Measurements from ENCODE around the gene ATRN. TPM values are rescaled to one million over a fixed set of nuclear protein-coding genes. Genes with fewer than 3 reads are reported as not detected.

ATRN gene
- total and polyA plus RNA-seq, 2 of the 8 experiments (the other 6 are each of a cell fraction or from before 2014, with no cell fraction given): 12.0 to 17.4 TPM

DNA sequence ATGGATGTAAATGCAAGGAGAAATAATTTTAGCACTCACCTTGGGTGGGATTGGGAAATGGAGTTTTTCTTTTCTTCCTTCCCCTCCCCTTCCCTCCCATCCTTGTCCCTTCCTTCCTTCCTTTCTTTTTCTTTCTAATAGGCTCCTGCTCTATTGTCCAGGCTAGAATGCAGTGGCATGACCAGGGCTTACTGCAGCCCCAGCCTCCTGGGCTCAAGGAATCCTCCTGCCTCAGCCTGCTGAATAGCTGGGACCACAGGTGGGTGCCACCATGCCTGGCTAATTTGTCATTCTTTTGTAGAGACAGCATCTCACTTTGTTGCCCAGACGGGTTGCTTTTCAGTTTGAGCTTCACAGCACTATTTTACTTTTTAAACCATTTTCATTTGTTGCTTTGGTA, 21.5 kb upstream of the ATRN start:
- Histone ChIP-seq H3K9ac (replicated peaks in 1 of 4; ENCODE audit: extremely low read depth in 1 of 4, low read depth in 3 of 4, low read length in 3 of 4) (no peak overlapping the region), H3K56ac (replicated peaks; ENCODE audit: insufficient read length, low read depth, low read length) (no peak overlapping the region), H3K27ac (ENCODE audit: low read depth, low read length) (no peak overlapping the region), H2AK5ac (ENCODE audit: low read depth, low read length) (no peak overlapping the region), H3K23ac (ENCODE audit: insufficient read length) (no peak overlapping the region), H3K4me2 (ENCODE audit: insufficient read depth in 1 of 2, low read depth in 2 of 2, low read length in 2 of 2) (no peak overlapping the region), H2BK20ac (ENCODE audit: low read length) (no peak overlapping the region), H2BK15ac (ENCODE audit: low read length) (no peak overlapping the region), H2BK120ac (replicated peaks; ENCODE audit: low read depth, low read length) (no peak overlapping the region), H3K4me3 (ENCODE audit: extremely low read depth in 1 of 4, insufficient read depth in 2 of 4, low read depth in 3 of 4, low read length in 4 of 4) (no peak overlapping the region), H3K4ac (replicated peaks; ENCODE audit: insufficient read length, low read depth, low read length) (no peak overlapping the region), H3K27me3 (replicated peaks in 1 of 4; ENCODE audit: control insufficient read depth in 3 of 4, extremely low read depth in 1 of 4, insufficient read depth in 3 of 4, low read length in 3 of 4) (0 out of 7 replicates have a peak, but pooled peaks cover 0 to 3% (median 0%) of the 10 kb centered on the region in 4 experiments), H2AFZ (ENCODE audit: low read length) (no peak overlapping the region), H3K4me1 (replicated peaks in 1 of 4; ENCODE audit: control insufficient read depth in 3 of 4, insufficient read depth in 4 of 4, low read length in 3 of 4) (peaks cover 0 to 2% (median 0%) of the 10 kb centered on the region in 4 experiments; a peak in 1 of 7 replicates), H2BK12ac (ENCODE audit: low read depth, low read length) (no peak overlapping the region), H3K79me2 (ENCODE audit: control insufficient read depth in 1 of 2, insufficient read depth in 2 of 2, low read length in 2 of 2) (no peaks in the 10 kb centered on the region), H4K20me1 (replicated peaks in 1 of 2; ENCODE audit: control insufficient read depth in 1 of 2, insufficient read depth in 2 of 2, low read length in 2 of 2) (no peaks in the 10 kb centered on the region), H3K36me3 (ENCODE audit: control insufficient read depth in 2 of 4, insufficient read depth in 4 of 4, low read length in 3 of 4) (no peaks in the 10 kb centered on the region), H4K8ac (ENCODE audit: extremely low read depth, insufficient read depth, low read length) (no peak overlapping the region), H4K91ac (replicated peaks; ENCODE audit: insufficient read length, low read length) (no peak overlapping the region), H3K18ac (ENCODE audit: extremely low read depth, low read length) (no peak overlapping the region), H3K23me2 (ENCODE audit: low read depth, low read length) (no peaks in the 10 kb centered on the region), H2BK5ac (ENCODE audit: low read depth, low read length) (no peak overlapping the region), H3K9me3 (ENCODE audit: insufficient read depth in 2 of 2, low read depth in 1 of 2, low read length in 1 of 2) (no peaks in the 10 kb centered on the region), H3K79me1 (ENCODE audit: low read depth, low read length) (no peaks in the 10 kb centered on the region), H3K14ac (ENCODE audit: insufficient read length) (no peak overlapping the region), H4K5ac (ENCODE audit: insufficient read length, low read depth, low read length) (no peak overlapping the region)
- TF ChIP-seq TEAD4 (IDR thresholded peaks at IDR 0.05; ENCODE audit: low read depth, low read length) (0 out of 2 replicates have a peak, but pooled peaks have one; percentile 3), TAF7 (optimal IDR thresholded peaks at IDR 0.05; ENCODE audit: borderline replicate concordance, low read depth, low read length) (no peak)
- ChIA-PET CTCF (ENCODE audit: partially characterized antibody) (interaction anchor here (1.2 kb wide), 1 partner anchor 15 kb away, joined by 3 read pairs; no protein-coding TSS in a partner anchor), POLR2A (ENCODE audit: partially characterized antibody) (no interaction called here)
- no peak for FAIRE-seq
- DNase-seq (ENCODE audit: low read depth in 1 of 2, low spot score in 2 of 2): no peak
- 41% methylated on average over 1 of the region's 1 CpG; no CpG with 5 or more reads in 1 of the 2 experiments for WGBS, 2 experiments (ENCODE audit: extremely low coverage in 1 of 2, insufficient coverage in 1 of 2, insufficient read length in 1 of 2, insufficient replicate concordance in 2 of 2, low coverage in 1 of 2, low lambda C conversion rate in 2 of 2, missing lambda C conversion rate in 1 of 2)

Measured in H1 (cell line).